Measurements from ENCODE around the gene TRMT112.
A peak's percentile ranks its signal among the peaks of the same experiment; 100 is the strongest.

TRMT112 gene

DNA sequence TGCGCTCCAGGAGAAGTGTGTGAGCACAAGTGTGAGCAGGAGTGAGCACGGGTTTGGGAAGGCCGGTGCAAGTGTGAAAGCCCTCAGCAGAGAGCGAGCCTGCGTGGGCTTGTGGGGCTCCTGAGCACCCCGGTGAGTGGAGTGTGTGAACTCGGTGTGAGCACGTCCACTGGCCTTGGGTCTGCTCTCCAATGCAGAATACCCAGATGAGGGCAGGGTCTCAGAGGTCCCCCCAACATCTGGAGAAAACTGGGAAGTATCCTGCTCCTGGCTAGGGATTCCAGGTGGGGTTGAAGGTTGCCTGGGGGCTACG lies 10.8 kb downstream of the TRMT112 start:
- no peak for DNase-seq

GRCh38 chr11:64305691-64306562 lies 11.4 kb downstream of the TRMT112 start:
- DNase-seq = peak; percentile 79

DNA sequence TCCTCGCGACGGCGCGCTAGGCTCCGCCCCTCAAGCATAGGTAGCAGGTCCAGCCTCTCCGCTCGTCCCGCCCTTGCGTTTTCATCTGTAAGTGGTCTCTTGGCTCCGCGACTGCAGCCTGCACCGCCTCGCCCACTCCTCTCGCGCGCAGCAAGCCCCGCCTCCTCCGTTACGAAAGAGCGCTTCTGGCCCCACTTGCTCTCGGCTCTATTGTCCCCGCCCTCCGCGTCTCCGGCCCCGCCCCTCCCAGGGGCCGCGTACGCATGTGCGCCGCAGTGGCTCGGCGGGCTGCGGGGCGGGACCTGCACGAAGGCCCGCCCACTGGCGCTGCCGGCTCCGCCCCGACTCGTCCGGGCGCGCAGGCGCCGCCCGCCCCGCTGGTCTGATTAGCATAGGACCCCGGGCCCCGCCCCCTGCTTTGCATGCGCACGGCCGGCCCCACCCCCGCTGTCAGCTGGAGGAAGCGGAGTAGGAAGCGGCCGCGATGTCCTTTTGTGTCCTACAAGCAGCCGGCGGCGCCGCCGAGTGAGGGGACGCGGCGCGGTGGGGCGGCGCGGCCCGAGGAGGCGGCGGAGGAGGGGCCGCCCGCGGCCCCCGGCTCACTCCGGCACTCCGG lies 12.2 kb downstream of the TRMT112 start, which contains the start of gene ESRRA:
Gene ESRRA (plus strand): TSS at position 450 of the 616 bp plus-strand sequence. CDS start 1,656 bp downstream, outside the sequence.
- peak; percentile 98 for DNase-seq

DNA sequence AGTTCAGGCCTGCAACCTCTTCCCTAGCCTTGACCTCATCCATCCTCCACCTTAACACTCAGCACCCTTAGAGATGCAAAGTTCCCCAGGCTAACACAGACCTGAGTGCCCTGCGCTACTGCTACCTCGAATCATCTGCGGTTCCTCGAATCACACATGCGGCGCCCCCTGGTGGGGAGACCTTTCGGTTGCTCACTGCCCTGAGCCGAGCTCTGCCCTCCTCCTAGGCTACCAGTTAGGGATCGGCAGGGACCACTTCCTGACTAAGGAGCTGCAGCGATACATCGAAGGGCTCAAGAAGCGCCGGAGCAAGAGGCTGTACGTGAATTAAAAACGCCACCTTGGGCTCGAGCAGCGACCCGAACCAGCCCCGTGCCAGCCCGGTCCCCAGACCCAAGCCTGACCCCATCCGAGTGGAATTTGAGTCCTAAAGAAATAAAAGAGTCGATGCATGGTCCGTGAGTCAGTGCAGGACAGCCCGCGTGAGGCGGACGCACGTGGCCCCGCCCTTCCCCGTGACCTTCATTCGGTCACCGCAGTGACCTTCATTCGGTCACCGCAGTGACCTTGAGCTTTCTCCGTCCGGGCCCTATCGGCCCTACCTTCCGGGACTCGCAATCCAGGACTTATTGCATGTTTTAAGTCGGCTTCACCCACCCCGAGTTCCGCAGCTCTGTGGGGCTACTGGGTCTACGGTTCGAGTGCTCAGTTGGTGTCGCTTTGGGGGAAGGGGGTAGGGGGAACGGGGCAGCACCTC lies 12.9 kb downstream of the TRMT112 start:
- peak; percentile 92 for DNase-seq

DNA sequence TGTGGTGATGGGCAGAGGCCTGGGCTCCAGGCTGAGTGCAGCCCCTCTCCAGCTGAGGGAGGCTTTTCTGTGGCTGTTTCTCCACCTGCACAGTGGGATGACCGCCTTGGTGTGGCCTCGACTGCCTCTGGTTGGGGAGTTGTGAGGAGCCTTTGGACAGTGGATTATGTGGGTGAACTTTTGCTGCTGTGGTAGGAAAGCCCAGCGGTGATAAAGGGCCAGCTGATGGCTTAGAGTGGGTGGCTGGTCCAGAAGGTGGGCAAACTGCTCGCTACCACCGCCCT lies 13.4 kb downstream of the TRMT112 start:
- no peak for DNase-seq

DNA sequence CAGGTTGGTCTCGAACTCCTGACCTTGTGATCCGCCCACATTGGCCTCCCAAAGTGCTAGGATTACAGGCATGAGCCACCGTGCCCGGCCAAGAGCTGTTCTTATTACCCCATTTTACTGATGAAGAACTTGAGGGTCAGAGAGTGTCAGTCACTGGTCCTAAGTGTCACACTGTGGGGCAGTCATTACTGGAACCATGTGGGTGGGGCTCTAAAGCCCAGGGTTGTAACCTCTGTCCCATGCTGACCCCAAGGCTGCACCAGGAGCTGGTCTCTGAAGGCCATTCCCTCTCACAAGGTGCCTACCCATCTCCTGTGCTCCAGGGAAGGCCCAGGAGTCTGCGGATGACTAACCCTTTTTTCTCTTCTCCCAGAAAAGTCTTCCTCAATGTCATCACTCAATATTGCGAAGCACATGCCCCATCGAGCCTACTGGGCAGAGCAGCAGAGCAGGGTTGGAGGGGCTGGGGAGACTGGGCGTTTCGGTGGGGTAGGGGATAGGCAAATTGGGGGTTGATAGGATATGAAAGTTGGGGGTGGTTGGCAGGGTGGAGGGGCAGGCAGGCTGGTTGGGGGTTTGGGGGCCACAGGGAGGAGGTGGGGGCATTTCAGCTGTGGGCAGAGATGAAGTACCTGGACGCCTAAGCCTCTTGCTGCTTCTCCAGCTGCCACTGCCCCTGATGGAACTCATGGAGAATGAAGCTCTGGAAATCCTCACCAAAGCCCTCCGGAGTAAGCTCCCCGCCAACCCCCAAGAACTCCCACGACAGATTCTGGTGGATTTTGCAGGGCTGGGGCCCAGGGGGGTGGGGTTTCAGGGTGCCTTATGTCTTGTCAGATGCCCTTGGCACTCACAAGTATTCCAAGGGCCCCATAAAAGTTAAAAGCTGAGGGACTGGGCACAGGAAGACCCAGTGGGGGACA lies 14.0 kb downstream of the TRMT112 start:
- no peak for DNase-seq

DNA sequence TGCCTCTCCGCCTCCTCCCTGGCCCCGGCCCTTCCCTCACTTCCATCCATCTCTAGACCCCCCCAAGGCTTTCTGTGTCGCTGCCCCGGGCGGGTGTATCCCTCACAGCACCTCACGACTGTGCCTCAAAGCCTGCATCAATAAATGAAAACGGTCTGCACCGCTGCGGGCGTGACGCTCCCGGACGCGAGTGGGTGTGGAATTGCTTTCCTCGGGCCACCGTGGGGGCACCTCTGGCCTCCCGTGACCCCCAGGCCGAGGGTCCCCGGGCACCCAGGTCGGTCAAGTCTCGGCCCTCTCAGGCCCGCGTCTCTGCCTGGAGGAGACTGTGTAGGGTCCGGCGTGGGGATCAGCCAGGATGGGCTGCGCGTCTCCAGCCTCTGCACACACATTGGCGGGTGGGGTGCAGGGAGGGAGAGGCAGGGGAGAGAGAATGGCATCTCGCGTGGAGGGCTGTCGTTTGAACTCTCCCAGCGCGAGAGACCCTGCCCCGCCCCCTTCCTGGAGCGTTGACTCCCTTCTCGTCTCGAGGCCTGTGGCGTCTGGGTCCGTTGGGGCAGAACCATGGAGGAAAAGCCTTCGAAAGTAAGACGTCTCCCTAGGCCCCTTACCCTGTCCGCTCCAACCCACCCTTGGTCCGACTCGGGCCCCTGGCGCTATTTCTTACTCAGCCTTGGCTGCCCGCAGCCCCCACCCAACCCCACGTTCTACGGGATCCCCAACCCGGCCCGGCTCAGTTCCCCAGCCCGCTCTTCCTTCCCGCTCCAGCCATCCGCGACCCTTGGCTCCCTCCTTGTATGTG lies 17.3 kb downstream of the TRMT112 start, which contains the start of gene CATSPERZ:
Gene CATSPERZ (plus strand): TSS at position 512 of the 802 bp plus-strand sequence. CDS start 53 bp downstream, at position 565.
- peak; percentile 31 for DNase-seq

GRCh38 chr11:64298966-64299846 lies 18.2 kb downstream of the TRMT112 start:
- no peak for DNase-seq

GRCh38 chr11:64297699-64298358 lies 19.5 kb downstream of the TRMT112 start:
- DNase-seq = no peak

GRCh38 chr11:64296830-64297698 lies 20.3 kb downstream of the TRMT112 start:
- no peak for DNase-seq

DNA sequence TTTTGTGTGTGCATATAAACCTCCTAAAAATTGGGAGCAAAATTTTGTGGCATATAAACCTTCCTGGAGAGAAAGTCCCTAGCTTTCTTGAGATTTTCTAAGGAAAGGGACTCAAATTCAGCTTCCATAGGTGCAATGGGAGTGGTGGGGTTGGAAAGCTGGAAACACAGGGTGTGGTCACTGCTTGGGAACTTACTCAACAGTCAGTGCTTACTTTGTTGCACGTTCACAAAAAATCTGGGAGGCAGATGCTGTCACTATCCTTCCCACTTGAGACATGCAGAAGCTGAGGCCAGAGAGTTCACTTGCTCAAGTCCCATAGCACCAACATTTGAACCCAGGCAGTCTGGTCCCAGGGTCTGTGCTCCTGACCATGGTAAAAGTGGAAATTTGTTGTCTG lies 21.1 kb downstream of the TRMT112 start:
- no peak for DNase-seq

DNA sequence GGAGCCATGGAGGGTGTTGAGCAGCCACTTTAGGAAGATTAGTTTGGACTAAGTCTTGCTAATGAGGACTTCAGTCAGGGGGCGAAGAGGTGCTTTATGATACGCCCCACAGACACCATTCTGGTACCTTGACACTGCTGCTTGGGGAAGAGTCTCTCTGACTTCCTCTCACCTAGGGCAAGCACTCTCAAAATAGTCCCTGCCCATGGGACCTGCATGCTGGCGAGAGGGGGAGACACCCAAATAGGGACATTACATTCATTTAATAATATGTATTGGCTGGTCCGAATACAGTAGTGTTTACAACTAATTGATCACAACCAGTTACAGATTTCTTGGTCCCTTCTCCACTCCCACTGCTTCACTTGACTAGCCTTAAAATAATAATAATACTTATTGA lies 21.6 kb downstream of the TRMT112 start:
- no peak for DNase-seq

GRCh38 chr11:64294774-64295173 lies 22.6 kb downstream of the TRMT112 start:
- no peak for DNase-seq

GRCh38 chr11:64292460-64293254 lies 24.7 kb downstream of the TRMT112 start:
- DNase-seq = no peak

DNA sequence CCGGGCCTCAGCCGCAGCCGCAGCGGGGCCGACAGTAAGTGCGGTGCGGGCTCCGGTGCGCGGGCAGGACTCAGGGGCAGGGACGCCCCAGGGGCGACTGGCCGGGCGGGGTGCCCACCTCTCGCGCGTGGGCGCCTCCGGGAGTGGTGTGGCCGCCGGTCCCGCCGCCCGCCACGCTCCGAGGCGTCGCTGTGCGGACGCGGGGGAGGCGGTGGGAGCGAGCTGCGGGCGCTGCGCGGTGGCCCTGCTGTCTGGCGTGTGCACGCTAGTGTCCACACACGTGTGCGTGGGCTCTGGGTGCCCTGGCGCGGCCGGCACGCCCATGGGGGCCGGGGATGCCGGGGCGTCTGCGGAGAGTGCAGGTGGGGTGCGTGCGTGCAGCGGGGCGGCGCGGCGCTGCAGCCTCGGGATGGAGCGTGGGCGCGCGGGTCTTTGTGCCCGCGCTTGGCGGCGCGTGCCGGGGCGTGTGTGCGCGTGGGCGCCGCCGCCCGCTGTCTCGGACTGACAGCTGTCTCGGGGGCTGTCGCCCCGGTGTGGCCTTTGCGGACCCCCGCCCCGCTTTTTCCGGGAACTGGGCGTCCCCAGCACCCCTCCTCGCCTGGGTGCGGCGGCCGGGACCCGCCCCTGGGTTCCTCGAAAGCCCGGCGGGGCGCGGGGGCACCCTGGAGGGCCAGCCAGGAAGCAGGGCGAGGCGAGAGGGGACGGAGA lies 25.5 kb downstream of the TRMT112 start:
- DNase-seq = no peak

- DNase-seq = no peak
Measured at GRCh38 chr11:64291262-64291751, 26.1 kb downstream of the TRMT112 start, which contains the start of gene KCNK4. KCNK4 (plus strand) TSS chr11:64291302; CDS start chr11:64293019, 1,717 bp downstream.

Measured in CD4-positive, alpha-beta T cell treated with Interleukin-17A for 1 hour (primary cell).